GM12891 (cell line): ENCODE results near the gene NTRK3.

ENCODE experiments used
- POLR2A ChIP-seq: IDR thresholded peaks from 2 replicates; pipeline ENCODE4 v1.6.1; 2011; ENCODE audit warnings: low read depth, low read length, control low read depth
- POLR2AphosphoS5 ChIP-seq: IDR thresholded peaks from 2 replicates; pipeline ENCODE4 v1.6.1; 2011; ENCODE audit warnings: low read depth, low read length, control low read depth
- POU2F2 ChIP-seq: IDR thresholded peaks from 2 replicates; pipeline ENCODE4 v1.6.1; 2011; ENCODE audit warnings: low read depth, mild to moderate bottlenecking, control low read depth, low read length, moderate library complexity
- SPI1 ChIP-seq: IDR thresholded peaks from 2 replicates; pipeline ENCODE4 v1.6.1; 2011; ENCODE audit warnings: low read depth, low read length, control low read depth
- TAF1 ChIP-seq: IDR thresholded peaks from 2 replicates; pipeline ENCODE4 v1.6.1; 2011; ENCODE audit warnings: low read depth, low read length, control low read depth

DNA sequence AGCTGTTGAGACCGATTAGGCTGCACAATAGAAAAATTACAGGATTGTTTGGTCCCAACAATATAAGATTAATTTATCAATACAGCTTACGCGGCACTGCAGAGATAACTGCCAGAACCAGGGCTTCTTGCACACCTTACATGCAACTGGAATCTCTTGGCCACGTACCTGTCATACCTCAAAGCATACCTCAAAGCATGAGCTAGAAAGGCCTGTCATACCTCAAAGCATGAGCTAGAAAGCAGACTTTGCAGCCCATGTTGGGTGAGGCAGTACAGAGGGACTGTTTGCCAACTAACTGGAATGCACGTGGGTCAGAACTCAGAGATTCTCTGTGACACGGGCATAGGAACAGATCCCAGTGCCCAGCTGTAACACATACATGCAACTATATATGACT is 34.7 kb downstream of the NTRK3 start:
- TF ChIP-seq POLR2A (no peak), POLR2AphosphoS5 (no peak), TAF1 (no peak), SPI1 (no peak), POU2F2 (no peak)
